GM12878 (cell line): ENCODE data around the gene USO1. TPM values are rescaled to one million over a fixed set of nuclear protein-coding genes. Genes with fewer than 3 reads are reported as not detected.
"Not testable (repeated sequence)": the region's sequence is repeated elsewhere in the genome, so short reads cannot be mapped to it uniquely, and the experiment has no call there.

Source experiments
- ATAC-seq: fragments of 200-7000 bp; cut with Tn5 transposase; 3 replicates; pipeline ENCODE4 v1.9.1; 2020; ENCODE audit warnings: mild to moderate bottlenecking, moderate library complexity
- BruUV-seq: library from RNA; stranded (reverse); fragments of 400-500 nt; replicated peaks from 2 replicates; lab custom pipeline; 2021; lab: Mats Ljungman, UMichigan
- CTCF ChIA-PET: fragments of 300-600 bp; sonication (Branson Sonifier 250); formaldehyde crosslinking; extraction: SDS; loops from one replicate; lab custom pipeline; 2021; ENCODE audit warnings: inconsistent platforms; lab: Yijun Ruan, JAX
- POLR2A ChIA-PET: fragments of 350-600 bp; formaldehyde crosslinking; extraction: SDS; loops from one replicate; lab custom pipeline; 2021; ENCODE audit warnings: inconsistent platforms; lab: Charles Lee
- RAD21 ChIA-PET: fragments of 300-600 bp; sonication (Branson Sonifier 250); formaldehyde crosslinking; loops from one replicate; lab custom pipeline; 2023; ENCODE audit warnings: antibody characterized with exemption; ENCODE audit not compliant: unreplicated experiment; lab: Charles Lee
- SMC1A ChIA-PET: fragments of 300-600 bp; sonication (Branson Sonifier 250); formaldehyde crosslinking; loops from one replicate; lab custom pipeline; 2023; ENCODE audit not compliant: unreplicated experiment, uncharacterized antibody; lab: Charles Lee
- DNase-seq: peaks from one replicate; pipeline ENCODE4 v3.0.0-alpha.2; 2011; ENCODE audit warnings: low read depth, low spot score
- FAIRE-seq: peaks from 3 replicates; lab custom pipeline; 2011; peaks lifted over from hg19 to GRCh38; lab: Jason Lieb, UNC
- H2AFZ ChIP-seq: 2 replicates; pipeline ENCODE4 v1.6.0; 2011; ENCODE audit warnings: low read depth, low read length, control low read depth; ENCODE audit not compliant: control insufficient read depth
- H3K27ac ChIP-seq: 2 replicates; pipeline ENCODE4 v1.5.1; 2011; ENCODE audit warnings: control low read depth; ENCODE audit not compliant: control insufficient read depth, insufficient read depth
- H3K27me3 ChIP-seq, 2 experiments: replicated peaks in 1 of 2; 2 replicates each; pipeline versions ENCODE4 v1.6.0 to v1.6.1; 2011; ENCODE audit warnings: low read length in 1 of 2; ENCODE audit not compliant: control insufficient read depth in 2 of 2, insufficient read depth in 2 of 2
- H3K36me3 ChIP-seq, 2 experiments: 2 replicates each; pipeline ENCODE4 v1.5.1; 2011; ENCODE audit warnings: low read length in 1 of 2; ENCODE audit not compliant: control insufficient read depth in 2 of 2, insufficient read depth in 2 of 2
- H3K4me1 ChIP-seq: 2 replicates; pipeline ENCODE4 v1.6.1; 2011; ENCODE audit warnings: mild to moderate bottlenecking, low read length, moderate library complexity, mixed read lengths; ENCODE audit not compliant: control insufficient read depth, insufficient read depth
- H3K4me2 ChIP-seq: 2 replicates; pipeline ENCODE4 v1.6.0; 2011; ENCODE audit warnings: control low read depth; ENCODE audit not compliant: control insufficient read depth, insufficient read depth
- H3K4me3 ChIP-seq: fragments of 200-600 bp; sonication (generic); 2 replicates; pipeline ENCODE4 v1.5.1; 2016
- H3K79me2 ChIP-seq: 2 replicates; pipeline ENCODE4 v1.6.0; 2011; ENCODE audit warnings: low read length; ENCODE audit not compliant: control insufficient read depth, insufficient read depth
- H3K9ac ChIP-seq: 2 replicates; pipeline ENCODE4 v1.8.0; 2011; ENCODE audit warnings: low read length, control low read depth, mixed read lengths; ENCODE audit not compliant: control insufficient read depth, insufficient read depth
- H3K9me3 ChIP-seq: replicated peaks from 3 replicates; pipeline ENCODE4 v1.5.1; 2011; ENCODE audit warnings: mild to moderate bottlenecking, low read length; ENCODE audit not compliant: control insufficient read depth, insufficient read depth
- H4K20me1 ChIP-seq: 2 replicates; pipeline ENCODE4 v1.6.0; 2011; ENCODE audit not compliant: control insufficient read depth, insufficient read depth
- RAD21 ChIP-seq: IDR thresholded peaks from 2 replicates; pipeline ENCODE4 v1.6.1; 2011; ENCODE audit warnings: mild to moderate bottlenecking, low read depth, low read length, moderate library complexity; ENCODE audit not compliant: insufficient read depth
- SMC3 ChIP-seq: IDR thresholded peaks from 2 replicates; pipeline ENCODE4 v1.6.1; 2011; ENCODE audit warnings: low read length, improper control_type of control experiment, borderline replicate concordance
- ZNF384 ChIP-seq: IDR thresholded peaks from 2 replicates; pipeline ENCODE4 v1.6.1; 2012; ENCODE audit warnings: low read depth, mild to moderate bottlenecking, low read length, improper control_type of control experiment, borderline replicate concordance
- WGBS: methylation state at CpG from one replicate; pipeline ENCODE4 v1.1.6; 2016; ENCODE audit warnings: low lambda C conversion rate; ENCODE audit not compliant: insufficient replicate concordance, insufficient coverage; ENCODE audit errors: missing lambda C conversion rate; 5-methylcytosine and 5-hydroxymethylcytosine counted together
- in situ Hi-C: fragments of 300-500 bp; cut with MboI; formaldehyde crosslinking; loops from 9 replicates; pipeline ENCODE4 v1.14.3; 2018; ENCODE audit warnings: mixed read lengths
- intact Hi-C: fragments of 100-400 bp; cut with micrococcal nuclease; formaldehyde crosslinking; loops from one replicate; pipeline ENCODE4 v1.14.2; 2022; ENCODE audit not compliant: unreplicated experiment
- polyA plus RNA-seq, 11 experiments: library from polyadenylated mRNA; depleted of rRNA in 4 of 11; unstranded in 6 of 11; stranded (reverse) in 5 of 11; fragments of >200 nt; fragmentation: Nextera tagmentation in 4 of 11; fragmentation: Illumina TruSeq in 1 of 11; extraction: Ambion mirVana in 4 of 11; extraction: Trizol in 1 of 11; gene quantifications; 1 replicate in 1 of 11; 2 replicates in 10 of 11; pipeline versions ENCODE4 v1.2.1 to v1.2.3, GENCODE V29; 2011 to 2016; ENCODE audit warnings: inconsistent platforms in 2 of 11, missing spikeins in 2 of 11, low read depth in 1 of 11
- total RNA-seq, 4 experiments: library from RNA; depleted of rRNA in 3 of 4; stranded (reverse); fragments of >200 nt in 3 of 4; fragmentation: Illumina TruSeq in 1 of 4; extraction: Trizol in 1 of 4; gene quantifications; 2 replicates each; pipeline versions ENCODE4 v1.2.1 to v1.2.3, GENCODE V29; 2013 to 2021
- TF ChIP-seq, protein P1 (sequence below), 3 experiments: IDR thresholded peaks in 2 of 3; conservative IDR thresholded peaks in 1 of 3; 2 replicates each; pipeline ENCODE4 v1.5.1; 2011; ENCODE audit warnings: low read depth in 3 of 3, low read length in 3 of 3, mild to moderate bottlenecking in 3 of 3, control low read depth in 2 of 3, moderate library complexity in 2 of 3, inconsistent platforms in 1 of 3, mixed read lengths in 1 of 3; ENCODE audit not compliant: control insufficient read depth in 2 of 3, insufficient read depth in 1 of 3; ENCODE audit errors: extremely low read depth in 1 of 3

USO1 gene
- total and polyA plus RNA-seq, 10 of the 15 experiments (the other 5 are each of a cell fraction or from before 2014, with no cell fraction given), result 19.4 to 79.7 (median 59.6) TPM

DNA sequence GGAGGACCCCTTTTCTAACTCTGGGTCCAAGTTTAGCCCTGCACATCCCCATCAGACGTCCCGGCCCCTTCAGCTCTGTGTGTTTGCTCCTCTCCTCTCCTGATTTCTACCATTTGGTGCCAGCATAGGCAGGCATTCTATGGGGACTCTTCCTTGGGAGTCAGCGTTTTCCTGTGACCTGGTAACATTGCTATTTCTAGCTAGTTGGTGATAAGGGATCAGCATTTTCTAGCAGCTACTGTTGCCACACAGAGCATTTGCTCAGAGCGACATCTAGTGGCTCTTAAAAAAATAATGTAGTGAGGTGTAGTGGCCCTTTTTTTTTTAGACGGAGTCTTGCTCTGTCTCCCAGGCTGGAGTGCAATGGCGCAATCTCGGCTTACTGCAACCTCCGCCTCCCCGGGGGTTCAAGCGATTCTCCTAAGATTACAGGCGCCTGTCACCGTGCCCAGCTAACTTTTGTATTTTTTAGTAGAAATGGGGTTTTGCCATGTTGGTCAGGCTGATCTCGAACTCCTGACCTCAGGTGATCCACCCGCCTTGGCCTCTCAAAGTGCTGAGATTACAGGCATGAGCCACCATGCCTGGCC lies 123.9 kb downstream of the USO1 start:
- H3K4me2 ChIP-seq, H3K4me1 ChIP-seq, in situ Hi-C loops, H3K27ac ChIP-seq, H3K36me3 ChIP-seq, H3K9ac ChIP-seq, BruUV-seq, H2AFZ ChIP-seq, H3K79me2 ChIP-seq, intact Hi-C loops, H3K9me3 ChIP-seq, H3K4me3 ChIP-seq, H3K27me3 ChIP-seq, H4K20me1 ChIP-seq: not testable (repeated sequence)
- SMC1A ChIA-PET, result interaction anchor here (0.6 to 1.7 kb wide), 12 partner anchors 18 to 974 kb away, joined by 3 to 8 read pairs (median 3); partner anchors contain the start of gene USO1
- peak; percentile 24 for DNase-seq
- CTCF ChIA-PET, result interaction anchor here (0.6 to 2.5 kb wide), 44 partner anchors 9 to 1884 kb away, joined by 3 to 29 read pairs (median 4); partner anchors contain the start of genes ODAPH and USO1
- POLR2A ChIA-PET, result interaction anchor here (0.7 kb wide), 1 partner anchor 287 kb away, joined by 3 read pairs; no protein-coding TSS in a partner anchor
- peak; percentile 97 for ATAC-seq
- FAIRE-seq, result peak; percentile 82
- RAD21 ChIA-PET, result interaction anchor here (0.6 to 1.7 kb wide), 11 partner anchors 23 to 973 kb away, joined by 3 to 14 read pairs (median 5); partner anchors contain the start of gene CDKL2
- 9% methylated on average over 14 of the region's 14 CpGs for WGBS
- TF ChIP-seq ZNF384, result peak; percentile 74
- TF ChIP-seq, protein P1, sequence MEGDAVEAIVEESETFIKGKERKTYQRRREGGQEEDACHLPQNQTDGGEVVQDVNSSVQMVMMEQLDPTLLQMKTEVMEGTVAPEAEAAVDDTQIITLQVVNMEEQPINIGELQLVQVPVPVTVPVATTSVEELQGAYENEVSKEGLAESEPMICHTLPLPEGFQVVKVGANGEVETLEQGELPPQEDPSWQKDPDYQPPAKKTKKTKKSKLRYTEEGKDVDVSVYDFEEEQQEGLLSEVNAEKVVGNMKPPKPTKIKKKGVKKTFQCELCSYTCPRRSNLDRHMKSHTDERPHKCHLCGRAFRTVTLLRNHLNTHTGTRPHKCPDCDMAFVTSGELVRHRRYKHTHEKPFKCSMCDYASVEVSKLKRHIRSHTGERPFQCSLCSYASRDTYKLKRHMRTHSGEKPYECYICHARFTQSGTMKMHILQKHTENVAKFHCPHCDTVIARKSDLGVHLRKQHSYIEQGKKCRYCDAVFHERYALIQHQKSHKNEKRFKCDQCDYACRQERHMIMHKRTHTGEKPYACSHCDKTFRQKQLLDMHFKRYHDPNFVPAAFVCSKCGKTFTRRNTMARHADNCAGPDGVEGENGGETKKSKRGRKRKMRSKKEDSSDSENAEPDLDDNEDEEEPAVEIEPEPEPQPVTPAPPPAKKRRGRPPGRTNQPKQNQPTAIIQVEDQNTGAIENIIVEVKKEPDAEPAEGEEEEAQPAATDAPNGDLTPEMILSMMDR (IDR thresholded peaks at IDR 0.05 in 2 of 3, conservative IDR thresholded peaks at IDR 0.05 in 1 of 3; ENCODE audit: control insufficient read depth in 2 of 3, extremely low read depth in 1 of 3, insufficient read depth in 1 of 3, low read depth in 3 of 3, low read length in 3 of 3), result peak; percentile 57 to 63 (median 62); a peak in 5 of 6 replicates
- peak; percentile 52; the same call in 1 of the 2 replicates for TF ChIP-seq SMC3
- peak; percentile 72 for TF ChIP-seq RAD21
